EH (cell line): ENCODE measurements around the gene MAP3K21.

Experiments
- DNase-seq: peaks from one replicate; pipeline ENCODE4 v3.0.0-alpha.2; 2015; ENCODE audit warnings: low read depth

The MAP3K21 gene

DNA sequence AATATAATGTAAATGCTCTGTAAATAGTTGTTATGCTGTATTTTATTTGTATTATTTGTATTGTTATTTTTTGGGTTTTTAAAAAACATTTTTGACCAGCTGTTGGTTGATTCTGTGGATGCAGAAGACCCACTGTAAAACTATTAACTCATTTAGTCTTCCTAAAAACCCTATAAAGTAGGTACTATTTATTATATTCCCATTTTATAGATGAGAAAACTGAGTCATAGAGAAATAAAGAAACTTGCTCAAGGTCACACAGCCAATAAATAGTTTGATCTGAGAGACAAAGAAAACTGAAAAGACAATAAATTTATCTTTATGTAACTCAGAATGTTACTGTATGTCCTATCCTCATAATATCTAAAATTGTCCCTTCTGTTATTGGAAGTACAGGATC, 1.2 kb upstream of the MAP3K21 start:
- no peak for DNase-seq

DNA sequence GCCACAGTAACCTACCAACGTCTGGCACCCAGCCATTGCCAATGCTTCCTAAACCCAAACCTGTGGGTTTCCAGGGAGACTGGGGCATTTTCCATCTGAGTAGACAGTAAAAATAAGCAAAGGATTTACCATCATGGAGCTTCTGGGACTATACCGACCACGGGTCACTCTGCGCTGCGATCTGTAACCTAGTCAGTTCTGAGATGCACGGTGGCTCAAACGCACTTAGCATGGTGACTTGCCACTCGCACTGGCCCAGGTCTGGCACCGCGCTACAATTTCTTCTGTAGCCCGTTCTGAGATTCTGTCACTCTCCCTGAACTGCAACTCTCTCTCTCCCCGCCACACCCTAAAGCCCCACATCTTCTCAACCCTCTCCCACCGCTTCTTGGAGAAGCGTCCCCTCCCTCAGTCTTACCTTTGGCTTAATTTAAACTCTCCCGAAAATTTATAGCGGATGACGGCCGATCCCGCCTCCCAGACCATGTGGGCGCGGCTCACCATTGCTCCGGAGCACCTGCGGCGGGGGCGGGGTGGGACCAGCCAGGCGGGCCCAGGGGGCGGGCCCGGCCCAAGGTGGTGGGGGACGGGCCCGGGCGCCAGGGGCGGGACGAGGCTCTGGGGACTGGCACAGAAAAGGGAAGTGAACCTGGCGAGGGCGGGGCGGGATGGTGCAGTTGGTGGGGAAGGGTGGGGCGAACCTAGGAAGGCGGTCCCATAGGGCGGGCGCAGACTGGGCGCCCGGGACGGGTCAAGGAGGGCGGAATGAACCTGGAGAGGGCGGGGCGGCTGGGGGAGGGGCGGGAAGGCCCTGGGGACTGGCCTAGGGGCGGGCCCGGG, 493 bp upstream of the MAP3K21 start:
- DNase-seq, result peak; percentile 15

DNA sequence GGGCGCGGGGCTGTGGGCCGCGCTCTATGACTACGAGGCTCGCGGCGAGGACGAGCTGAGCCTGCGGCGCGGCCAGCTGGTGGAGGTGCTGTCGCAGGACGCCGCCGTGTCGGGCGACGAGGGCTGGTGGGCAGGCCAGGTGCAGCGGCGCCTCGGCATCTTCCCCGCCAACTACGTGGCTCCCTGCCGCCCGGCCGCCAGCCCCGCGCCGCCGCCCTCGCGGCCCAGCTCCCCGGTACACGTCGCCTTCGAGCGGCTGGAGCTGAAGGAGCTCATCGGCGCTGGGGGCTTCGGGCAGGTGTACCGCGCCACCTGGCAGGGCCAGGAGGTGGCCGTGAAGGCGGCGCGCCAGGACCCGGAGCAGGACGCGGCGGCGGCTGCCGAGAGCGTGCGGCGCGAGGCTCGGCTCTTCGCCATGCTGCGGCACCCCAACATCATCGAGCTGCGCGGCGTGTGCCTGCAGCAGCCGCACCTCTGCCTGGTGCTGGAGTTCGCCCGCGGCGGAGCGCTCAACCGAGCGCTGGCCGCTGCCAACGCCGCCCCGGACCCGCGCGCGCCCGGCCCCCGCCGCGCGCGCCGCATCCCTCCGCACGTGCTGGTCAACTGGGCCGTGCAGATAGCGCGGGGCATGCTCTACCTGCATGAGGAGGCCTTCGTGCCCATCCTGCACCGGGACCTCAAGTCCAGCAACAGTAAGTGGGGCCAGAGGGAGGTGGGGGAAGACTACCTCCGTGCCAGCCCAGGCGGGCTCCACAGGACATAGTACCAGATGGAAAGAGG, 808 bp downstream of the MAP3K21 start:
- DNase-seq, result peak; percentile 5

DNA sequence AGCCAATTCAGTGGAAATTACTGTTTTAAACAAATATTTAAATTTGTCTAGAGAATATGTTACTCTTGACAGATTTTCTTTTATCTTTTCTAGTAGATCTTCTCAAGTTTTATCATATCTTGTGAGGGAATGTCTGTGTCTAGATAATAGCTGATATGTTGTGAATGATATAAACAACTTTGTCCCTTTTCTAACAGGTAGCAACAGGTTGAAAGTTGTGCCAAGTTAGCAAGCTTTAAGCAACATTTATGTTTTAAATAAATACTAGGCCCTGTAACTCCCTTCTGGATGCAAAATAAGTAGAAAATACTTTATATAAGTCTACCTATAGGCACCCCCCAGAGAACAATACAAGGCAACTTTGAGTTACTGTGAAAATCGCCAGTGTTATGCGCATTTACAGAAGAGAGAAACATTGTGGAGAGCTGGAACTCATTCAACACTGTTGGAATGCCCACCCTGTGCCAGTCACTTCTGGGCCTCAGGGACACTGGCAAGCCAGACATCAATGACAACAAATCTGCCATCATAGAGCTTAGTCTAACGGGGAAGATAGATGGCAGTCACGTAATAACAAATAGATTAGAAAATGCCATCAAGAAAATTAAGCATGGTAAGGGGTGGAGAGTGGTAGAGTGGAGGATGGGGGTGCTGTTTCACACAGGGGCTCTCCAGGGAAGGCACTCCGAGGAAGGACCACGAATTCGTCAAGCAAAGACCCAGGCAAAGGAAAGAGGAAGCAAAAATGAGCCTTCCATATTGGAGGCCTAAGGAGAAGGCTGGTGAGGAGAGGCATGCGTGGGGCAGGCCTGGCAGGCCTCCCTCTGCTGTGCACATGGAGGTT, 4.4 kb downstream of the MAP3K21 start:
- DNase-seq, result no peak

DNA sequence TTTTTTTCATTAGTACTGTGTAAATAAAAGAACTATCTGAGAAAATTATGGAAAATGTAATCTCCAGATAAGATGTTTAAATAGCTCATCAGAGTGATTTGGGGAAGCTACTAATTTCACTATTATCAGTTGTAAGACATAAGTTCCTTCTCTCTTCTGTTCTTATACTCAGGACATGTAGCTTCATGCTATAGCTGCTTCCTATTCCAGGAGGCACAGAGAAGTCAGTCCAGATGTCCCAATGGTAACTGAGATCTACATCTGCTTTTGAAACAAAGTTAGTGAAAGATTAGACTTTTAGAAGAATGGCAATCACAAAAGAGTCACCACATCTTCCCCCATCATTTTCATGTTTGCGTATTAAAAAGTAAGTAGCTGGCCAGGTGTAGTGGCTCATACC, 5.6 kb downstream of the MAP3K21 start:
- no peak for DNase-seq

DNA sequence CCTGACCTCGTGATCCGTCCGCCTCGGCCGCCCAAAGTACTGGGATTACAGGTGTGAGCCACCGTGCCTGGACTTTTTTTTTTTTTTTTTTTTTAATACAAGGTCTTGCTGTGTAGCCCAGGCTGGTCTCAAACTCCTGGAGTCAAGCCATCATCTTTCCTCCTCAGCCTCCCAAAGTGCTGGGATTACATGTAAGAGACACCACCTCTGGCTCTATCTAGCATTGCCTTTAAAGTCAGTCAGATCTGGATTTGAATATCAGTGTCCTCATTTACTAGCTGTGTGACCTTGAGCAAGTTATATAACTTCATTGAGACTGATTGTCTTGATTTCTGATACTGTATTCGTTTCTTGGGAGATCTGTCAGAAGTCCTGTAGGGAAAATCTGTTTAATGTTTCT, 6.6 kb downstream of the MAP3K21 start:
- no peak for DNase-seq

DNA sequence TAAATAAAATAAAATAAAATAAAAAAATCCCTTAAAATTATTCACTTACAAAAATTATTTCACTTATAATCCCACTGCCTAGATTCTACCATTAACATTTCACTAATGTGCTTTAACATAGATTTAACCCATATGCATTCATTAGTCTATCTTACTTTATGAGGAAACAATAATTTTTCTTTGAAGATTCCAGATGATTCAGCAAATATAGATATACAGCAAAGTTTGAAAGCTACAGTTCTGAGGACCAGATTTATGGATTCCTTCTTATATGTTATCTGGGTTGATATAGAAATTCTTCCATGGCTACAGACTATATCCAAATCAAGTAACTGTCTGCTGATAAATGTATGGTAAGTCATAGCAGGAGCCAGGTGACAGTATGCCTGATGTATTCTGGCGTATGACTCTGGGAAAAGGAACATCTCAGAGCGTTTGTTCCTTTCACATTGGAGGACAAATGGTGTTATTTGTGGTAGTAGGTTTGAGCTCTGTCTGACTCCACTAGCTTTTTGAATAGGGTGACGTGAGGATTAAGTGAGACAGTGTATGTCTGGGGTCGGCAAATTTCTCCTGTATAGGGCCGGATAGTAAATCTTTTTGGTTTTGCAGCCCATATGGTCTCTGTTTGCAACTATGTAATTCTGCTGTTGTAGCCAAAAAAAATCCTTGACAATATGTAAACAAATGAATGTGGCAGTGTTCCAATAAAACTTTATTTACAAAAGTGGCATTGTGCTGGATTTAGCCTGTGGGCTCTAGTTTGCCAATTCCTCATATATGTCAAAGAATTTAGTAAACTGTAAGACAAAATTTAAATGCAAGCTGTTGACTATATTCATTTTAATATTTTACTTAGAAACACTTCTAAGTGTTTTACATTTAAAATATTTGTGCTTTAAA, 9.3 kb downstream of the MAP3K21 start:
- no peak for DNase-seq

DNA sequence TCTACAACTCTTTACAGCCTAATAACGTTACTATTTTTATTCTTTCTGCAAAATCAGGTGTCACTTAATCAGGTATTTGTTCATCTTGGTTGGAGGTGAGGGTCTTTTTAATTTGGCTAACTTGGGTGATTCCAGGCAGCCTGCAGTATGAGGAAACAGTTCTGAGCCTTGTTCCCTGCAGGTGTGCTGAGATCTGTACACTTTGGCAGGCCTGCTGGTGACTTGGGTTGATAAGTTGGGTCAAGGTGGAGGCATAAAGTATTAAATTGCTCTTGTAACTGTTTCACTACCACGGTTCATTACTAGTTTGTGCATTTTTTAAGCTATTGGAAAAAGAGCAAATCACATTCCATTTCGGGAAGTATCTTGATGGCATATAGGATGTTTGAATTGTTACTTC, 10.0 kb downstream of the MAP3K21 start:
- DNase-seq, result no peak

DNA sequence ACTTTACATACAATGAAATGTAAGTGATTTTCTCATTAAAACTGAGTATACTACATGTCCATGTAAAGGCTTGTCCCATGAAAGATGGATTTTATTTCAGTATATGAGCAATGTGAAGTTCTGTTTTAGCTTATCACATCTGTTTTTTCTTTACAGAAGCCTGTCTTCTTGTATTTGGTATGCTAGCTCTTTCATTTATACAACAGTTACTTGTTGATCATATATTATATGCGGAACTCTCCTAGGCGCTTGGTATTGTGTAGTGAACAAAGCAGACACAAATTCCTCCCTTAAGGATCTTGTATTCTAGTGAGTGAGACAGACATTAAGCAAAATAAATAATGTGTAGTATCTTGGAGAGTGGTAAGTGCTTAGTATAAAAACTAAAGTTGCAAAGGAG, 10.6 kb downstream of the MAP3K21 start:
- DNase-seq, result no peak

DNA sequence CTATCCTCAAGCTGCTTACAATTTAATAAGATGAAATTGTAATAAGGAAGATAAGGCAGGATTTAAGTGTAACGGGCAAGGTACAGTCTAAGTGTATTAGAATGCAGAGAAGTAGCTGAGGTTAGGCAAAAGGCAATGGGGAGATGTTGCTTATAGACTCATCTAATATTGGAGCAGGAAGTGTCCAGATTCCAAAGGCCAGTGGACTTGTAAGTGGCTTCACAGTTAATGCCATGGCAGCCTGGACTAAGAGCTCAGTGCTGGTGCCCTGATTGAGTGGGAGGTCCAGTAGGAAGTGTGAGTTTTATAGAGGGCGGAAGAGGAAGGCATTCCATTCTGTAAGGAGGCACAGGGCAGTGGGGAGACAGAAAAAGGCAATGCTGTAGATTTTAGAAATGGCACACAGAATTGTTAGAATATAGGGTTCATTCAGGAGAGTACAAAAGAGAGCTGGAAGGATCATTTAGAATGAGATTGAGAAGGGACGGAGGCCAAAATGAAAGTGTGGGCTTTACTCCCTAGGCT, 12.6 kb downstream of the MAP3K21 start:
- no peak for DNase-seq

DNA sequence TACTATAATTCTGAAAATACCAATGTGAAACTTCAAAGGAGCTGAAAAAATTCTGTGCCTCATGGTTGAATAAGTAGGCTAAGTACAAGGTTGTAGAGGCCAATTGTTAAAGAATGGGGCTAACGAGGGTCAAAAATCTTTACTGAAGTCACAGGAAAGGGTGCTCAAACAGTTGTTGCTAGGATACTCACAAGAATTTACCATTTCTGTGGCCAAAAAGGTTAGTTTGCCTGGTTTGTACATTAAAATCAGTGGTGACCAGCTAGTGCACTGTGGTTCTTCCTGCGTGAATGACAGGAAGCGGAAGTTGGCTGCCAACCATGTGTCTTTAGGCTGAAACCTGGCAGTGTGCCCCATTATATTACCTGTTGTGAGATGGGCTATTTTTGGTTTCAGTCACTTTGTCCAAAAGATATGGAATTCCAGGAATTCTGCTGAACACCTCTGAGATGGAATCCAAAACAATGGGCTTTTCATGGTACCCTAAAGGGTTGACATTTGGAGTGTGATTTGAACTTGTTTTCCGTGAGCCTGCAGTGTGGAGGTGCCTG, 13.5 kb downstream of the MAP3K21 start:
- no peak for DNase-seq

DNA sequence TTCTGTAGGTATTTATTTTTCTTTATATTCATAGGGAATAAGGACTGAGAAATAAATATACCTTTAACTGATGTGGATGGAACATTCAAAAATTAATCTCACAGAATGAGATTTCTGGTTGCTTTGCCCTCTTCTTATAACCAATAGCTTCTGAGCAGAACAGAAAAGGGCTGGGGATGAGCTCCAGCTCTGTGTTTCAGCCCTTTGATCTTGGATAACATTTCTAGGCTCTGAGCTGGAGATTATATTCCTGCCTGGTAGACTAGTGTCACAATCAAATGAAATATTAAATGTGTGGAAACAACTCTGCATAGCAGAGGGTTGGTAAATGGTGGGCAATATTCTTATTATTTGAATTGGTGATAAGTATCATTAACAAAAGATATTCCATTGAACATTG, 14.6 kb downstream of the MAP3K21 start:
- no peak for DNase-seq

DNA sequence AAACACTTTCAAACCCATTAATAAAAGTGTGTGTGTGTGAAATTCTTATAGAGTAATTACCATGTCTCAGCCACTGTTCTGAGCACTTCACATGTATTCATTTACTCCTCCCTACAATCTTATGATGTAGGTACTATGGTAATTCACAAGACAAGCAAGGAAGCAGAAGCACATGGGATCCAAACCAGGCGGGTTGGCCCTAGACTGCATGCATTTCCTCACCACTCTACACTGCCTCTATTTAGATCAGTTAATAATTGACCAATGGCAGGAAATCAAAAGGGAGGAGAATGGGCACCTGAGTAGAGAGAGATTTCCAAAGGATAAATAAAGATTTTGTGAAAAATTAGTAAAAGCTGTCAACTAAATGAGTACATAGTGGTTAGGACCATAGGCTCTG, 15.7 kb downstream of the MAP3K21 start:
- no peak for DNase-seq

DNA sequence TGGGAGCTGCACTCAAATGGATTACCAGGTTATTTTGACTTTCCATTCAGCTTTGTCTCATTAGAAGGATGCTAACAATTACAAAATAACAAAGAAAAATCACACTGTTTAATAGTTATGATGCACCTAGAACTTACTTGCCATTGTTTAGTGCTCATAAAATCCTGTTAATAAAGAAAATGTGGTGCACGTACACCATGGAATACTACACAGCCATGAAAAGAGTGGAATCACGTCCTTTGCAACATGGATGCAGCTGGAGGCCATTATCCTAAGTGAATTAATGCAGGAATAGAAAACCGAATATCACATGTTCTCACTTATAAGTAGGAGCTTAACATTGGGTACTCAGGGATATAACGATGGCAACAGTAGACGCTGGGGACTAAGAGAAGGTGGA, 19.8 kb downstream of the MAP3K21 start:
- no peak for DNase-seq

DNA sequence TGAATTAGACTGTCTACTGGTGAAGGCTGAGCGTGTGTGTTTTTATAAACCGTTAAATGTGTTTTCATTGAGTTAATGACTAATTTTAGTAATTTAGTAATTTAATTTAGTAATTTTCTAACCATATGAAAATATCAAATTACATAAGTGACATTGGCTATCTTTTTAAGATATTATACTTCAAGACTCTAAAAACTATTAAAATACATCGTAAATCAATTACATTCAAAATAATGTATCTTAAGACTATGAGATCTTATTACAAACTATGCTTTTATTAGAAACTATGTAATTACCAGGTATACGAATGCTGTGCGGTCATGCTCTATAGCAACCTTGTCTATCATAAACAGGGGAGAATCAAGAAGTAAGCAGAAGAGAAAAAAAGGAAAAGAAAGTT, 21.6 kb downstream of the MAP3K21 start:
- no peak for DNase-seq

DNA sequence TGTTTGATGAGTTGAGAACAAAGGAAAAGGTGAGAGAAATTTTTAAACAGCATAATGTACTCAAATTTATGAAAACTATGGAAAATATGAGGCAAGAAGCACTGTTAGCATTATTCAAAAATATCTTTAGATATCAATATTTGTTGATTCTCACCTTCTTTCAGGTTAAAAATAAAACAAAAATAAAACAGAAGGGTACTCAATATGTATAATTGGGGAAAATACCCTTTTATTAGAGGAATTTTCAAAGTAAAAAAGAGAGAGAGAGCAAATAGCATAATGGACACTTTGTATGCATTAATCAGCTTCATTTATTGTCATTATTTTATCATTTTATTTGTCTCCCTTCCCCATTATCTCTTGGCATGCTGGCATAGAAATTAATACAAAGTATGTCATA, 27.5 kb downstream of the MAP3K21 start:
- DNase-seq, result no peak

DNA sequence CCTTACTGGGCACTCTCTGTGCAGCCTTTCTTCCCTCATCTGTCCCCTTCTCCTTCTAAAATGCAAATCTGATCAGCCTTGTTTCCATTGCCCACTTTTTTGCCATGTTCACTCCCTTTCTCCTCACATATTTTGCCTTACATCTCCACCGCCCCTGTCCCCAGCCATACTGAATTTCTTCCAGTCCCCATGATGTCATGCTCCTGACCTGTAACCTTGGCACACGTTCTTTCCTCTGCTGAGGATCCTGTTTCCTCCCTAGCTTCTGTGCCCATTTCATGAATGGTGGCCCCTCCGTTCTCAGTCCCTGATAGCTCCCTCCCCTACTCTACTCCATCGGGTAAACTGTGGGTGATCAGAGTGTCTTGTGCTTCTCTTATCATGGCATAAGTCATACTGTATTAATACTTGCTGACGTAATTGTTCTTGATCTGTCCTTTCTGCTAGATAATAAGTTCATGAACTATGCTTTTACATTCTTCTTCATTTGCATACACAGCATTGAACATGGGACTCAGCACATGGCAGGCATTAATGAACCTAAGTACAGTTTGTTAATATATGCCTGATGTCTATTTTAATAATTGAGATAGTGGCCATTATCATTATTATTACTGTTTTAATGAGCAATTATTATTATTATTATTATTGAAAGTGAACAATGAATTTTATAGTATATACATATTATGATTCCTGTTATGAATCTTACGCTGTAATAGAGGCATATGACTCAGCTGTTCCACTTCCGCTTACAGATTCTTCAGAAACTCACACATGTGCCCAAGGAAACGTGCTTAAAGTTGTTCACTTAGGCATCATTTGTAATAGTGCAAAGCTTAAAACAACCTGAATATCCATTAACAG, 28.5 kb downstream of the MAP3K21 start:
- no peak for DNase-seq

DNA sequence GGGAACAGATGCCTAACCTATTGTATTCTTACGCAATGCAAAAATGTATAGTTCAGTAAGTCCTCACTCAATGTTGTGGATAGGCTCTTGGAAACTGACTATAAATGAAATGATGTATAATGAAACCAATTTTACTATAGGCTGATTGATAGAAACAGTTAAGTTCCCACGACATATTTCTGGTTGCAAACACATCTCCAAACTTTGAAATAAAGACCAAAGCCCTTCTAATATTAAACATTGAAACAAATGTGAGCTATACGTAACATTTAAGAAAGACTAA, 29.1 kb downstream of the MAP3K21 start:
- DNase-seq, result no peak

DNA sequence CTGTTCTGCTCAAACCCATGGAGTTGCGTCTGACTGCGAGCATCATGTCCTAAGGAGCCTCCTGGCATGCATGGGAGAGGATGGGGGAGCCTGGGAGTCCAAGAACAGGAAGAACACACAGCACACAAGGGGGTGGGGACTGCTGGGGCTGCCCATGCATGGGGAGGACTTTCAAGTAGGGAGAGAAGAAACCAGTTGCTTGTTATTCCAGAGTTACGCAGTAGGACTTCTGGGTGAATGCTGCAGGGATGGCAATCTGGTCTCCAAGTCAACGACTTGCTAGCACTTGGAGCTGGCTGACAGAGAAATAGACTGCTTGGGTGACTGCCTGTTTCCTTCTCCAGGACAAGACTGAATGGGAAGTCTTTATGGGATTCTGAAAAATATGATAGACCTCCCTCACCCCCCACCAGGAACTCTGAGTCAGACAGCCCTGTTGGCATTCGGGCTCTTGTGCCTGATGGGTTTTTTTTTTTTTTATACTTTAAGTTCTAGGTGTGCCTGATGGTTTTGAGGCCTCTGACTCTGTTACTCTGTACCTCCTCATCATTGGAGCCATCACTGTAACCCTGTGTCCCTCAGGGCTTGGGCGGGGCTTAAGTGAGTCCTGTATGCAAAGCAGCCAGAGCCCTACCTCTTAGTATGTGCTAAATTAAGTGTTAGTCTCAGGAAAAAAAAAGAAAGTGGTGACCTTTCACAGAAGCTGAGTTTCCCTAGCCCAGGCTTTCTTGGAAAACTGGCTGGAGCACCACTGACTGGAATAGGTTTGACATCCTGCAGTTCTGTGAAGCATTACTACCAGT, 30.3 kb downstream of the MAP3K21 start:
- DNase-seq, result no peak
